ENCODE results near the gene TBC1D1.

- TF ChIP-seq CTCF (IDR thresholded peaks at IDR 0.05) (no peak), POLR2A (IDR thresholded peaks at IDR 0.05) (no peak)
These were observed 11.5 kb upstream of the TBC1D1 start for GRCh38 chr4:37879365-37879764.

Data from vagina (tissue), 2 donors.